ENCODE measurements around the gene SUN2. TPM values are rescaled to one million over a fixed set of nuclear protein-coding genes. Genes with fewer than 3 reads are reported as not detected.

The SUN2 gene
- total and polyA plus RNA-seq, 2 of the 4 experiments (the other 2 are of a cell fraction), result 27.8 to 50.0 TPM

- no peak overlapping the region for H2AFZ ChIP-seq (replicated peaks; ENCODE audit: low read length, poor library complexity)
- POLR2A ChIA-PET (ENCODE audit: unreplicated experiment), result no interaction called here
These were observed 27.4 kb upstream of the SUN2 start for GRCh38 chr22:38783095-38783615.

More at GRCh38 chr22:38783095-38783615, 27.4 kb upstream of the SUN2 start:
- intact Hi-C loops (cut with micrococcal nuclease), result no loop called here
- H3K14ac ChIP-seq (replicated peaks; ENCODE audit: low read depth, low read length), result no peak overlapping the region
- peak overlapping the region in 1 of 2 experiments; percentile 2; a peak in 1 of 4 replicates for H4K8ac ChIP-seq (ENCODE audit: low read depth in 2 of 2, low read length in 2 of 2)
- H3K4me3 ChIP-seq (ENCODE audit: insufficient read depth, low read depth, low read length), result no peak overlapping the region
- TF ChIP-seq SMC3 (IDR thresholded peaks at IDR 0.05; ENCODE audit: low read depth, low read length) (no peak), RCOR1 (IDR thresholded peaks at IDR 0.05; ENCODE audit: insufficient replicate concordance, low read length) (no peak), POLR2A (IDR thresholded peaks at IDR 0.05; ENCODE audit: low read depth, low read length) (no peak), RFX5 (IDR thresholded peaks at IDR 0.05; ENCODE audit: low read depth, low read length) (no peak), USF2 (IDR thresholded peaks at IDR 0.05; ENCODE audit: low read depth, low read length) (no peak), CEBPB (IDR thresholded peaks at IDR 0.05; ENCODE audit: low read depth, low read length) (no peak), CHD1 (IDR thresholded peaks at IDR 0.05; ENCODE audit: low read depth, low read length) (no peak), CTCF (conservative IDR thresholded peaks at IDR 0.05; ENCODE audit: low read depth, low read length) (no peak), BHLHE40 (IDR thresholded peaks at IDR 0.05; ENCODE audit: low read depth, low read length) (no peak)
- in situ Hi-C loops (cut with MboI; ENCODE audit: low sequenced_read_pairs), result no loop called here
- WGBS, 2 experiments (ENCODE audit: extremely low coverage in 2 of 2, insufficient read length in 1 of 2), result 100% methylated on average over 1 of the region's 14 CpGs; no CpG with 5 or more reads in 1 of the 2 experiments
- no peak overlapping the region for H2BK20ac ChIP-seq (ENCODE audit: low read depth, low read length)
- H3K9me1 ChIP-seq (ENCODE audit: insufficient read depth, low read length), result peaks cover 16% of the 10 kb centered on the region
- no peak overlapping the region for H3K4ac ChIP-seq (ENCODE audit: low read depth, low read length)
- H2BK15ac ChIP-seq (ENCODE audit: low read depth, low read length), result no peak overlapping the region
- BruUV-seq (replicated peaks), result no TSS peak
- ATAC-seq (ENCODE audit: low read depth) (no peak), DNase-seq (no peak)
- H3K4me2 ChIP-seq (ENCODE audit: low read depth, low read length), result no peak overlapping the region
- no peak overlapping the region for H3K56ac ChIP-seq (ENCODE audit: extremely low read depth, insufficient read depth, low read length)
- peaks cover 17% of the 10 kb centered on the region; the same call in 1 of the 2 replicates for H3K36me3 ChIP-seq (ENCODE audit: control insufficient read depth, insufficient read depth, low read length)
- no peak overlapping the region for H3K18ac ChIP-seq (ENCODE audit: low read depth, low read length)
- no peak overlapping the region for H3K27ac ChIP-seq (ENCODE audit: insufficient read depth, low read length)
- no peak overlapping the region for H2BK5ac ChIP-seq (ENCODE audit: low read depth, low read length, poor library complexity, severe bottlenecking)
- H4K5ac ChIP-seq (ENCODE audit: low read depth, low read length), result no peak overlapping the region
- CTCF ChIA-PET, result interaction anchor here (1.3 kb wide), 1 partner anchor 14 kb away, joined by 5 read pairs; no protein-coding TSS in a partner anchor
- no peak overlapping the region for H2AK5ac ChIP-seq (ENCODE audit: low read depth, low read length)
- H3K23ac ChIP-seq (ENCODE audit: low read depth, low read length), result no peak overlapping the region
- dilution Hi-C loops (cut with HindIII; ENCODE audit: low sequenced_read_pairs, unreplicated experiment), result no loop called here
- no peak overlapping the region for H2BK120ac ChIP-seq (ENCODE audit: low read depth, low read length)
- H3K9me3 ChIP-seq (ENCODE audit: control insufficient read depth, insufficient read depth, low read length), result no peaks in the 10 kb centered on the region
- peaks cover 6 to 34% of the 10 kb centered on the region in 2 experiments; a peak in 3 of 4 replicates for H3K79me1 ChIP-seq (ENCODE audit: low read depth in 1 of 2, low read length in 2 of 2)
- no peaks in the 10 kb centered on the region for H3K27me3 ChIP-seq (ENCODE audit: control insufficient read depth, insufficient read depth, low read length)
- H2AK9ac ChIP-seq (replicated peaks; ENCODE audit: low read depth, low read length, poor library complexity), result no peak overlapping the region
- H4K20me1 ChIP-seq (ENCODE audit: insufficient read depth, low read length), result peaks cover 10% of the 10 kb centered on the region
- no peak overlapping the region for H3K9ac ChIP-seq (ENCODE audit: low read depth, low read length)
- H3K4me1 ChIP-seq (ENCODE audit: control insufficient read depth, insufficient read depth, low read length), result peaks cover 10% of the 10 kb centered on the region
- H4K91ac ChIP-seq (ENCODE audit: insufficient read depth, low read depth, low read length), result no peak overlapping the region
